ENCODE results near the gene SCEL. TPM values are rescaled to one million over a fixed set of nuclear protein-coding genes. Genes with fewer than 3 reads are reported as not detected.

SCEL gene
- total and polyA plus RNA-seq, 2 of the 8 experiments (the other 6 are each of a cell fraction or from before 2014, with no cell fraction given), result not detected

DNA sequence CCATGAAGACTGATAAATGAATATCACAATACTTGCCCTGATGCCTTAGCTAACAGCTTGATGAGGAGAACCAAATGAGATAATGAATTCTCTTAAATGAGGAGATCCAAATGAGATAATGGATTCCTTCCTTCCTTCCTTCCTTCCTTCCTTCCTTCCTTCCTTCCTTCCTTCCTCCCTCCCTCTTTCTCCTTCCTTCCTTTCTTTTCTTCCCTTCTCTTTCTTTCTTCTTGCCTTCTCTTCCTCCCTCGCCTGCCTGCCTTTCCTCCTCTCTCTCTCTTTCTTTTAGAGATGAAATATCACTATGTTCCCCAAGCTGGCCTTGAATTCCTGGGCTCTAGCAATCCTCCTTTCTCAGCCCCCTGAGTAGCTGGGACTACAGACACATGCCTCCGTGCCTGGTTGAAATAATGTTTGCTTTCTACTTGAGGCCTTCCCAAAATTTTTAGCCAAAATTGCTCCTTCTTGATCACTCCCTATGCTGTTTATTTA lies 158.0 kb downstream of the SCEL start (continued):
- TF ChIP-seq RNF2 (IDR thresholded peaks at IDR 0.05; ENCODE audit: borderline replicate concordance, low read depth, low read length, missing control alignments, poor library complexity, severe bottlenecking) (no peak), GABPA (IDR thresholded peaks at IDR 0.05; ENCODE audit: borderline replicate concordance, insufficient read depth, low read length) (no peak), JUN (IDR thresholded peaks at IDR 0.05; ENCODE audit: low read depth, low read length) (no peak), SP2 (IDR thresholded peaks at IDR 0.05; ENCODE audit: low read length) (no peak)

Small RNA genes within 50 kb of the gene (small RNA-seq; reads per million reads assigned to genes)
- gene RNY3P7 (ENCODE audit: insufficient read depth), result not detected
- not detected for gene SPTLC1P5 (ENCODE audit: insufficient read depth)

Other genes with a start within 250 kb of the SCEL start
- 52.1 TPM in 2 replicates for gene MYCBP2, start 208.6 kb upstream of the SCEL start, total RNA-seq (2021; fragmentation: NEBNext Ultra II Directional; extraction: Animal tissue kit (Norgen Biotek cat#: 25700))
- gene MYCBP2, start 208.6 kb upstream of the SCEL start, polyA plus RNA-seq (2011; rRNA removed), result 17.0 and 19.0 TPM in 2 replicates
- gene SLAIN1, start 162.0 kb downstream of the SCEL start, total RNA-seq (2021; fragmentation: NEBNext Ultra II Directional; extraction: Animal tissue kit (Norgen Biotek cat#: 25700)), result 37.0 and 37.7 TPM in 2 replicates
- gene SLAIN1, start 162.0 kb downstream of the SCEL start, polyA plus RNA-seq (2011; rRNA removed), result 19.3 and 35.0 TPM in 2 replicates